HCT116 (cell line): ENCODE results near the gene MTUS2. TPM values are rescaled to one million over a fixed set of nuclear protein-coding genes. Genes with fewer than 3 reads are reported as not detected.

Experiments used
- ATAC-seq: fragments of 200-7000 bp; cut with Tn5 transposase; 2 replicates; pipeline ENCODE4 v1.9.1; 2020; ENCODE audit warnings: mild to moderate bottlenecking, moderate library complexity
- BruUV-seq: library from RNA; stranded (reverse); fragments of 400-500 nt; replicated peaks from 2 replicates; lab custom pipeline; 2021; lab: Mats Ljungman, UMichigan
- CTCF ChIA-PET: fragments of 300-600 bp; sonication (Branson Sonifier 250); formaldehyde crosslinking; loops from one replicate; lab custom pipeline; 2021; ENCODE audit warnings: antibody characterized with exemption; lab: Charles Lee
- POLR2A ChIA-PET: fragments of 300-600, 350-600 bp; sonication (Branson Sonifier 250); formaldehyde crosslinking; loops from one replicate; lab custom pipeline; 2021; ENCODE audit warnings: antibody characterized with exemption; lab: Charles Lee
- RAD21 ChIA-PET, 2 experiments: fragments of 300-600 bp; sonication (Branson Sonifier 250); formaldehyde crosslinking; loops; one replicate each; lab custom pipeline; 2023; ENCODE audit warnings: low total read pairs in 2 of 2; ENCODE audit not compliant: uncharacterized antibody in 2 of 2, unreplicated experiment in 2 of 2, low non-redundant PET in 1 of 2; lab: Charles Lee
- DNase-seq: peaks from one replicate; pipeline ENCODE4 v3.0.0-alpha.2; 2010; ENCODE audit warnings: low read depth, low spot score
- H2AFZ ChIP-seq: fragments of 200-600 bp; shearing (Covaris generic), sonication (generic); 2 replicates; pipeline ENCODE4 v1.6.1; 2017; ENCODE audit warnings: low read depth, mixed run types, mixed read lengths, antibody characterized with exemption, low read length; ENCODE audit not compliant: poor library complexity, severe bottlenecking
- H3K27ac ChIP-seq: 2 replicates; pipeline ENCODE4 v1.5.1; 2012; ENCODE audit warnings: low read depth, low read length
- H3K27me3 ChIP-seq: fragments of 200-600 bp; sonication (generic); 2 replicates; pipeline ENCODE4 v1.6.1; 2016; ENCODE audit warnings: mixed run types, low read length, mixed read lengths; ENCODE audit not compliant: insufficient read depth
- H3K36me3 ChIP-seq, 2 experiments: fragments of 200-500 bp in 1 of 2; fragments of 200-600 bp in 1 of 2; sonication (Bioruptor generic) in 1 of 2; sonication (generic) in 1 of 2; 2 replicates each; pipeline versions ENCODE4 v1.5.1 to v1.6.1; 2014 to 2016; ENCODE audit warnings: low read length in 2 of 2, inconsistent platforms in 1 of 2, mixed read lengths in 1 of 2, mixed run types in 1 of 2; ENCODE audit not compliant: insufficient read depth in 2 of 2, control insufficient read depth in 1 of 2
- H3K4me1 ChIP-seq, 2 experiments: fragments of 200-600 bp in 1 of 2; sonication (generic) in 1 of 2; 2 replicates each; pipeline versions ENCODE4 v1.5.1 to v1.6.1; 2012 to 2017; ENCODE audit warnings: low read length in 2 of 2, inconsistent platforms in 1 of 2, mild to moderate bottlenecking in 1 of 2, mixed read lengths in 1 of 2, mixed run types in 1 of 2, moderate library complexity in 1 of 2; ENCODE audit not compliant: insufficient read depth in 2 of 2, control insufficient read depth in 1 of 2
- H3K4me2 ChIP-seq: fragments of 200-600 bp; sonication (generic); 2 replicates; pipeline ENCODE4 v1.6.1; 2017; ENCODE audit warnings: mixed run types, low read length, mixed read lengths
- H3K4me3 ChIP-seq, 2 experiments: fragments of 200-600 bp in 1 of 2; sonication (generic) in 1 of 2; replicated peaks in 1 of 2; 2 replicates each; pipeline ENCODE4 v1.5.1; 2011 to 2016; ENCODE audit warnings: low read length in 2 of 2, control low read depth in 1 of 2, low read depth in 1 of 2, mild to moderate bottlenecking in 1 of 2, mixed read lengths in 1 of 2, mixed run types in 1 of 2
- H3K79me2 ChIP-seq: fragments of 200-600 bp; sonication (generic); 2 replicates; pipeline ENCODE4 v1.6.1; 2017; ENCODE audit warnings: mild to moderate bottlenecking, mixed run types, low read length, moderate library complexity, mixed read lengths; ENCODE audit not compliant: insufficient read depth
- H3K9ac ChIP-seq: fragments of 200-600 bp; sonication (generic); 2 replicates; pipeline ENCODE4 v1.6.1; 2016; ENCODE audit warnings: low read length, mixed read lengths
- H3K9me2 ChIP-seq: fragments of 200-600 bp; sonication (generic), shearing (Covaris generic); 2 replicates; pipeline ENCODE4 v1.6.1; 2017; ENCODE audit warnings: mixed run types, mild to moderate bottlenecking, moderate library complexity; ENCODE audit not compliant: insufficient read depth
- H3K9me3 ChIP-seq, 2 experiments: fragments of 200-500 bp in 1 of 2; fragments of 200-600 bp in 1 of 2; sonication (Bioruptor generic) in 1 of 2; sonication (generic) in 1 of 2; 2 replicates each; pipeline ENCODE4 v1.6.1; 2014 to 2017; ENCODE audit warnings: low read length in 2 of 2, mixed read lengths in 2 of 2, inconsistent platforms in 1 of 2, low read depth in 1 of 2, mild to moderate bottlenecking in 1 of 2, mixed run types in 1 of 2, moderate library complexity in 1 of 2; ENCODE audit not compliant: control insufficient read depth in 1 of 2, insufficient read depth in 1 of 2
- H4K20me1 ChIP-seq: fragments of 200-600 bp; sonication (generic), shearing (Covaris generic); 2 replicates; pipeline ENCODE4 v1.6.1; 2017; ENCODE audit warnings: mixed run types, mild to moderate bottlenecking, moderate library complexity; ENCODE audit not compliant: insufficient read depth
- ATF3 ChIP-seq: IDR thresholded peaks from 2 replicates; pipeline ENCODE4 v1.6.1; 2012
- CEBPB ChIP-seq: IDR thresholded peaks from 2 replicates; pipeline ENCODE4 v1.6.1; 2012; ENCODE audit warnings: low read depth
- EGR1 ChIP-seq: IDR thresholded peaks from 2 replicates; pipeline ENCODE4 v1.6.1; 2012; ENCODE audit warnings: low read depth
- ELF1 ChIP-seq: IDR thresholded peaks from 2 replicates; pipeline ENCODE4 v1.6.1; 2012; ENCODE audit warnings: low read depth, borderline replicate concordance
- POLR2A ChIP-seq: IDR thresholded peaks from 2 replicates; pipeline ENCODE4 v1.7.0; 2011; ENCODE audit warnings: borderline replicate concordance; ENCODE audit not compliant: insufficient read depth, insufficient read length; ENCODE audit errors: extremely low read depth
- POLR2AphosphoS5 ChIP-seq: IDR thresholded peaks from 2 replicates; pipeline ENCODE4 v1.6.1; 2011; ENCODE audit warnings: mild to moderate bottlenecking, low read depth, low read length, moderate library complexity
- SIN3A ChIP-seq: IDR thresholded peaks from 2 replicates; pipeline ENCODE4 v1.6.1; 2012; ENCODE audit warnings: low read depth
- TCF7L2 ChIP-seq: IDR thresholded peaks from 2 replicates; pipeline ENCODE4 v1.7.0; 2011; ENCODE audit warnings: borderline replicate concordance, inconsistent platforms; ENCODE audit not compliant: insufficient read depth, insufficient read length; ENCODE audit errors: extremely low read depth
- intact Hi-C: fragments of 100-400 bp; cut with micrococcal nuclease; formaldehyde crosslinking; loops from 2 replicates; pipeline ENCODE4 v1.10.0; 2022
- total RNA-seq: library from RNA; stranded (reverse); gene quantifications from one replicate; pipeline ENCODE4 v1.2.1, GENCODE V29; 2021; ENCODE audit not compliant: unreplicated experiment

Gene MTUS2
- total RNA-seq, 1 experiment from 2014 or later = 0.02 TPM

- CTCF ChIA-PET = no interaction called here
- DNase-seq = no peak
- Histone ChIP-seq H3K4me1 (no peaks in the 10 kb centered on the region), H3K27me3 (peaks cover 12% of the 10 kb centered on the region; the same call in 1 of the 2 replicates), H3K36me3 (no peaks in the 10 kb centered on the region), H4K20me1 (no peaks in the 10 kb centered on the region), H2AFZ (no peak overlapping the region), H3K27ac (no peak overlapping the region), H3K9me2 (no peaks in the 10 kb centered on the region), H3K9ac (no peak overlapping the region), H3K79me2 (no peaks in the 10 kb centered on the region), H3K9me3 (no peaks in the 10 kb centered on the region), H3K4me2 (no peak overlapping the region), H3K4me3 (no peak overlapping the region)
- TF ChIP-seq ATF3 (no peak), POLR2A (no peak), ELF1 (no peak), SIN3A (no peak)
- RAD21 ChIA-PET = no interaction called here
- POLR2A ChIA-PET = no interaction called here
- intact Hi-C loops = no loop called here
- BruUV-seq = no TSS peak
- no peak for ATAC-seq
Observed at GRCh38 chr13:29073755-29074154, 253.6 kb downstream of the MTUS2 start.

GRCh38 chr13:29077051-29077813 lies 257.1 kb downstream of the MTUS2 start:
- intact Hi-C loops = no loop called here
- no peaks in the 10 kb centered on the region for H3K4me1 ChIP-seq
- H3K36me3 ChIP-seq = no peaks in the 10 kb centered on the region
- DNase-seq = no peak
- no TSS peak for BruUV-seq
- ChIA-PET POLR2A (no interaction called here), CTCF (no interaction called here), RAD21 (no interaction called here)
- no peak for ATAC-seq
- H4K20me1 ChIP-seq = no peaks in the 10 kb centered on the region
- no peak overlapping the region for H3K4me3 ChIP-seq
- peaks cover 8% of the 10 kb centered on the region; the same call in 1 of the 2 replicates for H3K27me3 ChIP-seq
- H3K9me3 ChIP-seq = no peaks in the 10 kb centered on the region
- H2AFZ ChIP-seq = no peak overlapping the region
- H3K9ac ChIP-seq = no peak overlapping the region
- H3K79me2 ChIP-seq = no peaks in the 10 kb centered on the region
- H3K9me2 ChIP-seq = no peaks in the 10 kb centered on the region
- no peak overlapping the region for H3K4me2 ChIP-seq
- TF ChIP-seq EGR1 (no peak), TCF7L2 (no peak), CEBPB (no peak), POLR2AphosphoS5 (no peak)
- no peak overlapping the region for H3K27ac ChIP-seq
